HG03097 (cell line): Measurements from ENCODE around the gene LGALS9C.
"Not testable (repeated sequence)": the region's sequence is repeated elsewhere in the genome, so short reads cannot be mapped to it uniquely, and the experiment has no call there.

Source experiments
- ATAC-seq: cut with Tn5 transposase; IDR thresholded peaks from one replicate; pipeline ENCODE4 v1.9.1; 2021; ENCODE audit not compliant: unreplicated experiment, low FRiP score

LGALS9C gene

GRCh38 chr17:18477367-18477766, 778 bp downstream of the LGALS9C start:
- ATAC-seq = not testable (repeated sequence)

- ATAC-seq = not testable (repeated sequence)
Measured at GRCh38 chr17:18478362-18478761, 1.8 kb downstream of the LGALS9C start.

- not testable (repeated sequence) for ATAC-seq
Measured at GRCh38 chr17:18478977-18479595, 2.5 kb downstream of the LGALS9C start.

- not testable (repeated sequence) for ATAC-seq
Measured at GRCh38 chr17:18481775-18482174, 5.2 kb downstream of the LGALS9C start.

GRCh38 chr17:18485936-18486464, 9.4 kb downstream of the LGALS9C start:
- ATAC-seq = not testable (repeated sequence)

- not testable (repeated sequence) for ATAC-seq
Measured at GRCh38 chr17:18487633-18488032, 11.0 kb downstream of the LGALS9C start.

- not testable (repeated sequence) for ATAC-seq
Measured at GRCh38 chr17:18488622-18489021, 12.0 kb downstream of the LGALS9C start.

GRCh38 chr17:18490016-18490415, 13.4 kb downstream of the LGALS9C start:
- ATAC-seq = not testable (repeated sequence)

GRCh38 chr17:18492712-18493480, 16.3 kb downstream of the LGALS9C start:
- not testable (repeated sequence) for ATAC-seq

- ATAC-seq = not testable (repeated sequence)
Measured at GRCh38 chr17:18494250-18494768, 17.7 kb downstream of the LGALS9C start.

GRCh38 chr17:18497044-18497443, 20.5 kb downstream of the LGALS9C start:
- not testable (repeated sequence) for ATAC-seq

GRCh38 chr17:18499100-18499499, 22.5 kb downstream of the LGALS9C start:
- ATAC-seq = not testable (repeated sequence)

GRCh38 chr17:18499756-18500155, 23.2 kb downstream of the LGALS9C start:
- not testable (repeated sequence) for ATAC-seq

GRCh38 chr17:18500281-18500680, 23.7 kb downstream of the LGALS9C start:
- not testable (repeated sequence) for ATAC-seq

GRCh38 chr17:18500816-18501215, 24.2 kb downstream of the LGALS9C start:
- ATAC-seq = not testable (repeated sequence)

- ATAC-seq = not testable (repeated sequence)
Measured at GRCh38 chr17:18503221-18503620, 26.6 kb downstream of the LGALS9C start.

- not testable (repeated sequence) for ATAC-seq
Measured at GRCh38 chr17:18507729-18508128, 31.1 kb downstream of the LGALS9C start.

- ATAC-seq = not testable (repeated sequence)
Measured at GRCh38 chr17:18508667-18509066, 32.1 kb downstream of the LGALS9C start.

GRCh38 chr17:18521100-18521499, 44.5 kb downstream of the LGALS9C start:
- ATAC-seq = not testable (repeated sequence)

GRCh38 chr17:18525015-18525414, 48.4 kb downstream of the LGALS9C start:
- ATAC-seq = not testable (repeated sequence)

- not testable (repeated sequence) for ATAC-seq
Measured at GRCh38 chr17:18526168-18526800, 49.7 kb downstream of the LGALS9C start.
